HFFc6 (cell line): ENCODE results near the gene ARHGAP23. TPM values are rescaled to one million over a fixed set of nuclear protein-coding genes. Genes with fewer than 3 reads are reported as not detected.
A peak's percentile ranks its signal among the peaks of the same experiment; 100 is the strongest.

ENCODE experiments used
- DNase-seq: peaks from one replicate; pipeline ENCODE4 v3.0.0-alpha.2; 2018
- H3K27ac Mint-ChIP-seq: 2 replicates; pipeline ENCODE4 v1.8.0; 2020; ENCODE audit warnings: mild to moderate bottlenecking, mixed read lengths
- H3K27me3 Mint-ChIP-seq: 2 replicates; pipeline ENCODE4 v1.8.0; 2021; ENCODE audit warnings: mild to moderate bottlenecking, moderate library complexity, mixed read lengths; ENCODE audit not compliant: insufficient read depth
- H3K36me3 Mint-ChIP-seq: 2 replicates; pipeline ENCODE4 v1.8.0; 2021; ENCODE audit warnings: low read depth, mixed read lengths
- H3K4me1 Mint-ChIP-seq: 2 replicates; pipeline ENCODE4 v1.8.0; 2020; ENCODE audit warnings: low read depth, mixed read lengths
- H3K4me3 Mint-ChIP-seq: 2 replicates; pipeline ENCODE4 v1.8.0; 2020; ENCODE audit warnings: mild to moderate bottlenecking, moderate library complexity, mixed read lengths
- H3K9me3 Mint-ChIP-seq: 2 replicates; pipeline ENCODE4 v1.8.0; 2020; ENCODE audit warnings: mild to moderate bottlenecking, mixed read lengths
- total RNA-seq, 6 experiments: library from RNA; stranded (reverse); fragmentation: NEBNext Ultra II Directional; extraction: Animal tissue kit (Norgen Biotek cat#: 25700); gene quantifications; 2 replicates in 1 of 6; 3 replicates in 5 of 6; pipeline ENCODE4 v1.2.3, GENCODE V29; 2021
- TF ChIP-seq, protein P1 (sequence below): fragments of 200-600 bp; sonication (generic); IDR thresholded peaks from 2 replicates; pipeline ENCODE4 v1.5.0; 2021; ENCODE audit warnings: antibody characterized with exemption, mild to moderate bottlenecking

The ARHGAP23 gene
- total RNA-seq, 6 experiments from 2014 or later, result 206 to 231 (median 224) TPM

DNA sequence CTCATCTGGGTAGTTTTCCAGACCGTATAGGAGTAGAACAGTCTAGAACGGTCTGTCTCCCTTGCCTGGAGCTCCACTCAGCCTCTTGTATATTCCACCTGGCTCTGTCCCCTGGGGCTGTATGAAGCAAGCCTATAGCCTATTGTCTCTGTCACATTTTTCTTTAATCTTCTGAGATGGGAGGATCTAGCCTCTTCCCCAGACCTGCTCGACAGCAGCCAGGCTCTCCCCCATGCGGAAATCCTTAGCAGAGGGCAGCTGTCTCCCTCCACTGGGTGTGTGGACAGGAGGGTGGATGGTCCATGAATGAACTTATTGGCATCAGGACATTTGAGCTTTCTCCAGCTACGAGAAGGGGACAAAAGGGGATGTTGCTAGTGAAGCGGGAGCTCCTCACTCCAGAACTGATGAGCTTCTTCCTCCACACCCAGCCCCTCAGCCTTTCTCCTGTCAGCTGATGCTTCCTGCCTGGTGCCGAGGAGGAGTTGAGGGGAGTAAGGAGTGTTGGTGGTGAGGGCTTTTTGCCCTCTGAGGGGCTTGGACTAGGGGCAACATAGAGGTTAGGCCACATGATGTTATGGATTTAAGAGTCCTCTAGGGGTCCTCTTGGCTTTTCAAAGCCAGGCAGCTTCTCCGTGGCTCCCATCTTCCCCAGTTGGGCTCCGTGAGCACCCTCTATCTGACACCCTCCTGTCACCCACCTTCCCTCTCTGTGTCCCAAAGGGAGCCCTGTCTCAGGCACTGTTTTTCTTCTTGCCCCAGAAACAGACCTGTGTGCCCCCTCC, 28.0 kb downstream of the ARHGAP23 start:
- no peak for DNase-seq
- TF ChIP-seq, protein P1, sequence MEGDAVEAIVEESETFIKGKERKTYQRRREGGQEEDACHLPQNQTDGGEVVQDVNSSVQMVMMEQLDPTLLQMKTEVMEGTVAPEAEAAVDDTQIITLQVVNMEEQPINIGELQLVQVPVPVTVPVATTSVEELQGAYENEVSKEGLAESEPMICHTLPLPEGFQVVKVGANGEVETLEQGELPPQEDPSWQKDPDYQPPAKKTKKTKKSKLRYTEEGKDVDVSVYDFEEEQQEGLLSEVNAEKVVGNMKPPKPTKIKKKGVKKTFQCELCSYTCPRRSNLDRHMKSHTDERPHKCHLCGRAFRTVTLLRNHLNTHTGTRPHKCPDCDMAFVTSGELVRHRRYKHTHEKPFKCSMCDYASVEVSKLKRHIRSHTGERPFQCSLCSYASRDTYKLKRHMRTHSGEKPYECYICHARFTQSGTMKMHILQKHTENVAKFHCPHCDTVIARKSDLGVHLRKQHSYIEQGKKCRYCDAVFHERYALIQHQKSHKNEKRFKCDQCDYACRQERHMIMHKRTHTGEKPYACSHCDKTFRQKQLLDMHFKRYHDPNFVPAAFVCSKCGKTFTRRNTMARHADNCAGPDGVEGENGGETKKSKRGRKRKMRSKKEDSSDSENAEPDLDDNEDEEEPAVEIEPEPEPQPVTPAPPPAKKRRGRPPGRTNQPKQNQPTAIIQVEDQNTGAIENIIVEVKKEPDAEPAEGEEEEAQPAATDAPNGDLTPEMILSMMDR, result peak; percentile 57
- Mint-ChIP-seq H3K36me3 (peaks cover 17% of the 10 kb centered on the region), H3K4me1 (peaks cover 62% of the 10 kb centered on the region), H3K9me3 (no peaks in the 10 kb centered on the region), H3K27ac (peak overlapping the region; percentile 42), H3K4me3 (peak overlapping the region; percentile 95), H3K27me3 (peaks cover 3% of the 10 kb centered on the region)

DNA sequence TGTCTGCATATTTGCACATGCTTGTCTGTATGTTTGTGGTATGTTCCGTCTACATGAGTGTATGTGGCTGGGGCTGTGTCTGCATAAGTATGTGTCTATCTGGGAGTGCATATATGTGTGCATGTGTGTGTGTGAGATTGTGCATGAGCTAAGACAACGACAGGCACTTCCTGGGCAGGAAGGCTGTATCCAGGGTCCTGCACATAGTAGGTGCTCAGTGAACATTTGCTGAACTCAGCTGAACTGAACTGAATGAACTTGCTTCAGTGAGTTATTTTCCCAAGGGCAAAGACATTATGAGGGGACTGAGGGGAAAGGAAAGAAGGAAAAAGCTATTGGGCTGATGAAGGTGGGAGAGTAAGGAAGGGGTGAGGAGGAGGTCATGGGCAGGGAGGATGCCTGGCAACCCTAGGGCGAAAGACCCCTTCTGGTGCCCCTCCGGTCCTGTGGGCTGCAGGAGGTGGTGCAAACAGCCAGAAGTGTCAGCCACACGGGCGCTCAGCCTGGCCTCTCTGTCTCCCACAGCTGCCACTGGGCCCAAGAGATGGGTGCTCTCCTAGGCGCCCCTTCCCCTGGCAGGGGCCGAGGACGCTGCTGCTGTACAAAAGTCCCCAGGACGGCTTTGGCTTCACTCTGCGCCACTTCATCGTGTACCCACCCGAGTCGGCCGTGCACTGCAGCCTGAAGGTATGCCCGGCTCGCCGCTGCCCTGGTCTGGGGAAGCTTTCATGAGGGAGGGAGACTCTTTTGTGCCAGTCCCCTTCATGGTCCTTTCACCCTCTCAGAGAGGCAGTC, 29.5 kb downstream of the ARHGAP23 start:
- Mint-ChIP-seq H3K27me3 (peaks cover 5% of the 10 kb centered on the region), H3K27ac (peak overlapping the region; percentile 43; the same call in 1 of the 2 replicates), H3K4me3 (peak overlapping the region; percentile 27), H3K9me3 (no peaks in the 10 kb centered on the region), H3K4me1 (peaks cover 48% of the 10 kb centered on the region), H3K36me3 (peaks cover 20% of the 10 kb centered on the region)
- TF ChIP-seq, protein P1, result no peak
- no peak for DNase-seq

DNA sequence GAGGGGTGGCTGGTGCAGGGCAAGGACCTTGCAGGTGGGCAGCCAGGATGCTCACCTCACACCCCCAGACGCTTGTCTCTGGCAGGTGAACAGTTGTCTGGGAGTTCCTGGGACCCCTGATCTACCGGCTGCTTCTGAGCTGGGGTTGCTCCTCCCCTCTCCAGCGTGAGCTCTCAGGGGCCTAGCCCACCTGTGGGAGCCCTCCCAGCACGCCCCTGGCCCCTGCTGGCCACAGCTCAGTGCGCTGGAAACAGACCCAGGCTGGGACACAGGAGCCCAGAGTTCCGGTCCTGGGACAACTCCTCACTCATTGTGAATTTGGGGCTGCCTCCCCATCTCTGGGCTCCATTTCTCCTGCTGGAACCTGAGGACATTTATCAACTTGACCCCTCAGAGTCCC, 30.3 kb downstream of the ARHGAP23 start:
- Mint-ChIP-seq H3K9me3 (no peaks in the 10 kb centered on the region), H3K27me3 (peaks cover 5% of the 10 kb centered on the region), H3K4me1 (peaks cover 45% of the 10 kb centered on the region), H3K27ac (no peak overlapping the region), H3K4me3 (no peak overlapping the region), H3K36me3 (peaks cover 23% of the 10 kb centered on the region)
- DNase-seq, result no peak
- TF ChIP-seq, protein P1, result no peak

DNA sequence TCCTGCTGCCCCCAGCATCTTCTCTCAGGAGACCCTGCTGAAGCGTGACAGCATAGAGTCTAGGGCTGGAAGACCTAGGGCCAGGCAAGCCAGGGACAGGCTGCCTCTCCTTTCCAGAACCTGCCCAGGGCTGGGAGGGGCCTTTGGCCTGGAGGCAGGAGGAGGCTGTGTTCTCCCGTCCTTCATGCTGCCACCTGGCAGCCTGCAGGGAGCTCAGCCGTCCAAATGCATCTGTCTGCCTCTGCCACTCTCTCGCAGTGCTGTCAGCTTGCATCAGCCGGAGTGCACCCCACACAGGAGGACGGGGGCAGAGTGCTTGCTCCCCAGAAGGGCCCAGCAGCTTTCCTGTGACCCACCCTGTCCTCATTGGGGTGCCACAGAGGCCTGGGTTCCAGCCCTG, 31.3 kb downstream of the ARHGAP23 start:
- peaks cover 5% of the 10 kb centered on the region for H3K27me3 Mint-ChIP-seq
- H3K4me3 Mint-ChIP-seq, result no peak overlapping the region
- peaks cover 31% of the 10 kb centered on the region for H3K36me3 Mint-ChIP-seq
- H3K27ac Mint-ChIP-seq, result no peak overlapping the region
- H3K9me3 Mint-ChIP-seq, result no peaks in the 10 kb centered on the region
- TF ChIP-seq, protein P1, result no peak
- no peak for DNase-seq
- H3K4me1 Mint-ChIP-seq, result peaks cover 55% of the 10 kb centered on the region

DNA sequence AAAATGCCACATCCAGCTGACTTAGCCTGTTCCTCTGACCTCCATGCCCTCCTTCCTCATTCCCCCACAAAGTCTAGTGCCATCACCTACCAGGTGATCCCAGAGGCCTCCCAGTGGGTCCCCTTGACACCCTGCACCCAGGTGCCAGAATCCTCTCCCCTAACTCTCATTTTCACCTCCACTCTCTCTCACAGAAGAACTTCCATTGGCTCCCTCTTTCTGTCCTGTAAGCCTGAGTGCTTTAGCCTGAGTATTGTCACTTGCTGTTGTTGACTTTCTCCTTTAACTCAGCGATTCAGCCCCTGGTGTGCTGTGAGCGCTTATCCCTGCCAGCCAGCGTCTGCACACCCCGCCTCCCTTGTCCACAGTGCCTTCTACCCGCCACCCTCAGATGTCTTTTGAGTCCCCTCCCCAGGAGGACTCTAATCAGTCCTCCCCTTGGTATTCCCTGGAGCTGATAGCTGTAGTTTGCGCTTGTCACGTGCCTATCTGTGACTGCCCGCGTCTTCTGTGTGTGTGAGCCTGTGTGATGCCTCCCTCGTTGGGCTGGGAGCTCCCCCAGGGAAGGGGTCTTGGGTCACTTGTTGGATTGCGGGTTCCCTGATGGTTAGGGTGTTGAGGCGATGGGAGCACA, 31.9 kb downstream of the ARHGAP23 start:
- Mint-ChIP-seq H3K4me3 (no peak overlapping the region), H3K4me1 (peaks cover 54% of the 10 kb centered on the region), H3K27me3 (peaks cover 5% of the 10 kb centered on the region), H3K9me3 (no peaks in the 10 kb centered on the region), H3K27ac (peak overlapping the region; percentile 74), H3K36me3 (peaks cover 31% of the 10 kb centered on the region)
- no peak for DNase-seq
- TF ChIP-seq, protein P1, result no peak
